HG03342 (cell line): ENCODE data around the gene RIMBP3C.
"Not testable (repeated sequence)": the region's sequence is repeated elsewhere in the genome, so short reads cannot be mapped to it uniquely, and the experiment has no call there.

Experiments used
- ATAC-seq: cut with Tn5 transposase; IDR thresholded peaks from one replicate; pipeline ENCODE4 v1.9.1; 2021; ENCODE audit warnings: mild to moderate bottlenecking, moderate library complexity; ENCODE audit not compliant: unreplicated experiment

The RIMBP3C gene

DNA sequence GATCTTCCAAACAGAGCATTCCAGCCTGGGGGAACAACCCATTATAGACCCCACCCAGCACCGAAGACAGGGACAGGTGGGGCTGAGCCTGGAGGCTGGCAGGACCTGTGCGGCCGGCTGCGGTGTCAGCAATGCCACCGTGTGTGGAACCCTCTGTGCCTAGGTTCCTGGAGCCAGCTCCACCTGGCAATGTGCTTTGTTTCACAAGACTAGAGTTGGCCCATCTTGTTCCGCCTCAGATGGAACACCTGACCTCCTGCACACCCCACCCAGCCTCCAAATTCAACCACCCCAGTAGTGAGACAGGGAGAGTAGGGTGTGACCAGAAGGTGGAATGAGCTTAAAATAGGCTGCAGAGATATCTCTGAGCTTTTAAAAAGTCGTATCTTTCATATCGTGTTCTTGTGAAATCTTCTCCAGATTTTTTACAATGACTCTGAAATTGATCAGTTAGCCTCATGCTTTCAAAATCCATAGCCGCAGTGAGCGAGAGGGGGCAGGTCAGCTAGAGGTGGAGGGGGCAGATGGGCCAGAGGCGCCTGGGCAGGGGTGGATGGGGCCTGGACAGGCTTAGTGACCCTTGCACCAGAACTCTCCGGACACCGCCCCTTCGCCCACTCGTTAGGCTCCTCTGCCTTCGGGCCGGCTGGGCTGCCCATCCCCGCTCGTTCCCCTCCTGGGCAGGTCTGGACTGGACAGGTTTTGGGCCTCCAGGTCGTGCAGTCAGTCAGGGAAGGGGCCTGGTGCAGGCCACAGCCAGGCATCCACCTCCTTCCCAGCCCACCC lies 18.2 kb downstream of the RIMBP3C start:
- not testable (repeated sequence) for ATAC-seq

DNA sequence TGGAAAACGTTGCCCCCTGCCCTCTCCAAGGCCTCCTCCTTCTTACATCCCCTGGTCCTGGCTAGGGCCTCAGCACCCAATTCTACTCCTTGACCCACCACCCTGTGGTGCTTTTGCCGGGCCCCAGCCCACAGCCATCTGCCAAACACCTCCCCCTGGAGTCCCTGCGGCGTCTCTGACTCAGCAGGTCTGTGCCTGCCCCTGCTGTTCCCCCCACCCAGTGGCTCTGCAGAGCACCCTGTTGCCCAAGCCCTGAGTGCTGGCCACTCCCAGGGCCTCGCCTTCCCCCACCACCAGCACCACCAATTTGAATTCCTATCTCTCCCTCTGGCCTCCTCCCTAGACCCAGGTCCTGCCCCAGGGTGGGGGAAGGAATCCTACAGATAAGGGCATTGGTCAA lies 19.7 kb downstream of the RIMBP3C start:
- ATAC-seq = not testable (repeated sequence)

DNA sequence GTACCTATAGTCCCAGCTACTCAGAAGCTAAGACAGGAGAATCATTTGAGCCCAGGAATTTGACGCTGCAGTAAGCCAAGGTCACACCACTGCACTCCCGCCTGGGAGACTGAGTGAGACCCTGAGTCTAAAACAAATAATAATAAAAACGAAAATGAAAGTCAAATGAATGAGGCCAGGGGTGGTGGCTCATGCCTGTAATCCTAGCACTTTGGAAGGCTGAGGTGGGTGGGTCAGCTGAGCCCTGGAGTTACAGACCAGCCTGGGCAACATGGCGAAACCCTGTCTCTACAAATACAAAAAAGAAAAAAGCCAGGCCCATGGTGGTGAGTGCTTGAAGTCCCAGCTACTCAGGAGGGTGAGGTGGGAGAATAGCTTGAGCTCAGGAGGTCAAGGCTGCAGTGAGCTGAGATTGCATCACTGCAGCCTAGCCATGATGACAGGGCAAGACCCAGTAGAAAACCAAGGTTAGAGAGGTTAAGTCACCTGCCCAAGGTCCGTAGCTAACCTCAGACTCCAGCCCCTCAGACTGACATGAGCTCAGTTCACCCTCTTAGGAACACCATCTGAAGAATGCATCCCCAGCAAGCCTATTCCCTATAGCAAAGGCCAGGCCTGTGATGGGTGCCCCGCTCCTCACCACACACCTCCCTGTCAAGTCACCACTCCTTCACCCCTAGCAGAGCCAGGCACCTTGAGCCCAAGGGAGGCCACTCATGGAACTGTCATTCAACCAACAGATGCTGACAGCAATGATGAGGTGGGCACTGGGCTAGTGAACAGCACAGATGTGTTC lies 24.4 kb downstream of the RIMBP3C start:
- ATAC-seq = not testable (repeated sequence)

- peak; percentile 86 for ATAC-seq
Observed at GRCh38 chr22:21516970-21517764, 34.1 kb downstream of the RIMBP3C start.

DNA sequence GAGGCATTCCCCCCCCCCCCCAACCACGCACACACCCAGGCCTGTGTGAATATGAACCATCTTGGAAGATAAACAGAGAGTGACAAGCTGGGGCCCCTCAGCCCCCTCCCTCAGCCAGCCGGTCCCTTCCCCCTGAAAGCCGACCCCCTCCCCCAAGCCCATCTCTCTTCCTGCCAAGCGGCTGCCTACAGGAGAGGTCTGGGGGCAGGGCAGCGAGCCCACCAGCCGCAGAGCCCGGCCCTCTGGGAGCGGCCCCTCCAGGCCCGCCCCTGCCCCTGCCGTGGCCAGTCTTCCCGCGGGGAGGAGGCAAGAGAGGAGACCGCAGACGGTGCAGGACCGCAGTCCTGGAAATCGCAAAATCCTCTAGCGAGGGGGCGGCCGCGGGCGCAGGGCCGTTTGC lies 34.7 kb downstream of the RIMBP3C start:
- not testable (repeated sequence) for ATAC-seq

GRCh38 chr22:21515234-21515633 lies 36.0 kb downstream of the RIMBP3C start:
- not testable (repeated sequence) for ATAC-seq

- not testable (repeated sequence) for ATAC-seq
Observed at GRCh38 chr22:21514117-21514516, 37.1 kb downstream of the RIMBP3C start.

- not testable (repeated sequence) for ATAC-seq
Observed at GRCh38 chr22:21512022-21512421, 39.2 kb downstream of the RIMBP3C start.

DNA sequence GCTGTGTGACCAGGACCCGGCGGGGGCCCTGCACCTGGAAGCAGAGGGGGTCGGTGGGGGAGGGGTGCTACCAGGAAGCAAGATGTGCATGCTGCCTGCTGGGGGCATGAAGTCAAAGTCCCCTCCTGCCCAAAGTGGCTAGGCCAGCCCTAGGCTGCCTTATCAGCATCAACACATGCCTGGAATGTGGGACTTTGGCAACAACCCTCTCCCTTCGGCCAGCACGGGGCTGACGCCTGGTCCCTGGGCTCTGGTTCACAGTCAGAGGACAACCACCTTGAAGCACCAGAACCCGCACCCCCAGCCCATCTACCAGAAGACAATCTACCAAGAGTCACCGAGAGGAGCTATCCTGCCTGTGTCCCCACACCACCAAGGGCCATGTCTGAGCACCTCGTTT lies 40.9 kb downstream of the RIMBP3C start:
- ATAC-seq = not testable (repeated sequence)

- not testable (repeated sequence) for ATAC-seq
Observed at GRCh38 chr22:21499623-21500506, 51.4 kb downstream of the RIMBP3C start.

- not testable (repeated sequence) for ATAC-seq
Observed at GRCh38 chr22:21498489-21498888, 52.8 kb downstream of the RIMBP3C start.

DNA sequence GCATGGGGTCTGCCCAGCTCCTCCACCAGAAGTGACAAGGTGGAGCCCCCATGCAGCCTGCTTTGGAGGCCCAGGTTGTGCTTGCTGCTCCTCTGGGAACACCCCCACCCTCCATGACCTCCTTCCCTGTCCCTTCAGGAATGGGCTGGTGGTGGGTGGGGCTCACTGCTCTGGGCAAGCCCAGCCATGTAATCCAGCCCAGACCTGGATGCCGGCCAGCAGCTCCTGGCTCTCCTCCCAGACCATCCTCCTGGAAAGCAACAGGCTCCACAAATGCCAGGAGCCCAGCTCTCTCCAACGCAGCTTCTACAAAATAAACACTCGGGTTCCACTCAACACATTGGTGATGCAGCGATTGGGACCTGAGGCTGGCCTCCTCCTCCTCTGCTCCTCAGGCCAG lies 53.3 kb downstream of the RIMBP3C start:
- ATAC-seq = not testable (repeated sequence)
